Coronary artery (tissue), 2 donors: ENCODE measurements around the gene PARD3.

Source experiments
- DNase-seq: peaks from one replicate; pipeline ENCODE4 v3.0.0-alpha.2; 2017; ENCODE audit warnings: low spot score
- H3K27ac ChIP-seq, 2 donors: fragments of 200-600 bp; sonication (generic); one replicate each; pipeline ENCODE4 v1.5.1; 2016 to 2019
- H3K4me3 ChIP-seq: fragments of 200-600 bp; sonication (generic); 2 replicates; pipeline ENCODE4 v1.5.1; 2016; ENCODE audit warnings: mild to moderate bottlenecking, moderate library complexity
- TF ChIP-seq, protein P1 (sequence below): fragments of 200-600 bp; sonication (generic); IDR thresholded peaks from one replicate; pipeline ENCODE4 v1.5.1; 2019; ENCODE audit warnings: antibody characterized with exemption

Gene PARD3

DNA sequence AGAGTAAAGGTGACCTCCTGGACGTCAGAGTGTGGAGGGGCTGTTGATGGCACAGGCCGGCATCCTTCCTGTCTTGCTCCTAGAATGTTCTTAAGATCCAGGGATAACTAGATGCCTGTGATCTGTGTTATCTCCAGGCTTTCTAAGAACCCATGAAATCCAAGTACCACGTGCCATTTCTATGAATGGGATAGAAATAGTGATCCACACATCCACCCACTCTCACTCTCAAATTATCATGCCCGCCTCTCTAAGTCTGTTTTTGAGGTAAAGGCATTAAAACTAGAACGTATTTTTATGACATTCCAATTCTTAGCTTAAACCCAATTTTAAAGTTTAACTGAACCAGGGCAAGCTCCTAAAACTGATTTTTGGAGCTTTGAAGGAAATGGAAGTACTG is 622.5 kb downstream of the PARD3 start:
- Histone ChIP-seq H3K27ac (no peak overlapping the region), H3K4me3 (no peak overlapping the region)
- TF ChIP-seq, protein P1, sequence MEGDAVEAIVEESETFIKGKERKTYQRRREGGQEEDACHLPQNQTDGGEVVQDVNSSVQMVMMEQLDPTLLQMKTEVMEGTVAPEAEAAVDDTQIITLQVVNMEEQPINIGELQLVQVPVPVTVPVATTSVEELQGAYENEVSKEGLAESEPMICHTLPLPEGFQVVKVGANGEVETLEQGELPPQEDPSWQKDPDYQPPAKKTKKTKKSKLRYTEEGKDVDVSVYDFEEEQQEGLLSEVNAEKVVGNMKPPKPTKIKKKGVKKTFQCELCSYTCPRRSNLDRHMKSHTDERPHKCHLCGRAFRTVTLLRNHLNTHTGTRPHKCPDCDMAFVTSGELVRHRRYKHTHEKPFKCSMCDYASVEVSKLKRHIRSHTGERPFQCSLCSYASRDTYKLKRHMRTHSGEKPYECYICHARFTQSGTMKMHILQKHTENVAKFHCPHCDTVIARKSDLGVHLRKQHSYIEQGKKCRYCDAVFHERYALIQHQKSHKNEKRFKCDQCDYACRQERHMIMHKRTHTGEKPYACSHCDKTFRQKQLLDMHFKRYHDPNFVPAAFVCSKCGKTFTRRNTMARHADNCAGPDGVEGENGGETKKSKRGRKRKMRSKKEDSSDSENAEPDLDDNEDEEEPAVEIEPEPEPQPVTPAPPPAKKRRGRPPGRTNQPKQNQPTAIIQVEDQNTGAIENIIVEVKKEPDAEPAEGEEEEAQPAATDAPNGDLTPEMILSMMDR: no peak
- no peak for DNase-seq

DNA sequence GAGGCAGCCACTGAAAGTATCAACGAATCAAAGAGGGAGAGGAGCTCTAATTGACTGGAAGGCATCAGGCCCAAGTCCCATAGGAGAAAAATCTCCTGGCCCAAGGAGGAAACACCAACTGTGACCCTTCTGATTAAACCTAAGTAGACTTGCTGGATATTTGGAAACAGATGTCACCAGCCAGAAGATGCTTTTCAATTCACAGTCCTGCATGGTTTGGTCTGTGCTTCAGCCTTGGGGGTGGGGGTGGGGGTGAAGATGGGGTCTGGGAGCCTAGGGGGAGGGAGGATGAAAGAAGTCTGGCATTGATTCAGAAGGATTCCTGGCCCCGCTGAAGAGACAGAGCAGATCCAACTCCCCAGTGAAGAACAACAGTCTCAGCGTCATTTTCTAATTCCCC is 623.7 kb downstream of the PARD3 start:
- H3K4me3 ChIP-seq: no peak overlapping the region
- H3K27ac ChIP-seq: no peak overlapping the region
- TF ChIP-seq, protein P1: no peak
- no peak for DNase-seq

DNA sequence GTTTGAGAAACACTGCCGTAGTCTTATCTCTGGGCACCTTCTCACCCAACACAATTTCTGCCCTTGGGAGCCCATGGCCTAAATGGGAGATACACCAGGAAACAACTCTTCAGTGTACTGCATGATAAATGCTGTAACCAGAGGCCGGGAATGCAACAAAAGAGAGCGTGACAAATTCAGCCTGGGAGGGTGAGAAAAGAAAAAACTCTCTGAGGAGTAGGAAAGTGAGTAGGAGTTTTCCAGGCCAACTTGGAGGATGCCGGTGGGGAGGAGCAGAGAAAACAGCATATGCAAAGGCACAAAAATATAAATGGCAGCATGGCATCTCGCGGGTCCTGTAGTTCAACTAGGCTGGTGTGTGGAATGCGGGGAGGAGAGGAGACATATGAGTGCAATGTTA is 624.5 kb downstream of the PARD3 start:
- no peak overlapping the region for H3K27ac ChIP-seq
- DNase-seq: no peak
- TF ChIP-seq, protein P1: no peak
- H3K4me3 ChIP-seq: no peak overlapping the region

DNA sequence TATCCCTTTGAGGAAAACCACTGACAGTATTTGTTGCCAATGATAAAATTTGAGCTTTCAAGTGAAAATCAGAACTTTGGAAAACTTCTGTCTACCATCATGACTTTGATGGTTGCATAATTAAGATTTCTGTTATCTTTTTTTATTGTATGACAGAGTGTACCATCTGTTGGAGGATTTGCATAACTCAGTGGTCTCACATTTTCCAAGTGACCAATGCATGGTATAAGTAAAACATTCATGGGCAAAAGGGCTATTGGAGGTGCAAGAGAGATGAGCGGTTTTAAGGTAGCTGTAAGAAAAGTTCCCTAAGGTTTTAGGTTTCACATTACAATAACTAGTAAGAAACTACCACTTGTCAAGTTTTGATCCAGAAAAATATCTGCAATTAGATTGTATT is 625.3 kb downstream of the PARD3 start:
- Histone ChIP-seq H3K4me3 (no peak overlapping the region), H3K27ac (no peak overlapping the region)
- TF ChIP-seq, protein P1: no peak
- no peak for DNase-seq

DNA sequence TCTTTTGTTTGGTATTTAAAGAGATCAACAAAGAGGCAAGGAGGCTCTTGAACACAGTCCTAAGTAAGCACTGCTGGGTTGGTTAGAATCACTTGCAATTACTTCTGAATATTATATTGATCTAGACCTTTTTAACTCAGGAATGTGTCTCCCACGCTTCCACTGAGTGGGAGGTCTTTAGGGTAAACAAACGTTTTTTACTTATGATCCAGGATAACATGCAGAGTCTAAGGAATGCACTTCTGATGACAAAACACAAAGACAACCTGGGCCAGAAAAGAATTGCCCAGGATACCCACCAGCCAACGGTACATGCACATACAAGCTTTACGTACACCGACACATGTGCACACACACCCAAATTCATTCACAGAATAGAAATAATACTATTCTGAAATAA is 626.9 kb downstream of the PARD3 start:
- H3K4me3 ChIP-seq: no peak overlapping the region
- TF ChIP-seq, protein P1: no peak
- H3K27ac ChIP-seq: no peak overlapping the region
- no peak for DNase-seq

DNA sequence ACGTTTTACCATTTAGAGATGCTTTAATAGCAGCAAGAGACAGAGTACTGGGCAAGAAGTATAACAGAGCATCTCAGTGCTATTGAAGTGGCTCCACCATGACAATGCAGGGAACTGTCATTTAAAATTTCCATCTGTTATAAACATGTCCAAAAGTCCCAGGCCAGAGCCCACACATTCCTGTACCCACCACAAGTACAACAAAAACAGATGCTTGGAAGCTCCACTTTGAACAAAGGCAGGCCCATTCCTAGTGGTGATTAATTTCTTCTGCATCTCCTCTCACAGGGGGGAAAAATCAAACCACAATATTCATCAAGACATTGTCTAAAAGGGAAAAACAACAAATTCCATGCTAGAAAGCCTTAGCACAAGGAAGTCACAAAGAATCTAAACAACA is 627.9 kb downstream of the PARD3 start:
- H3K4me3 ChIP-seq: no peak overlapping the region
- no peak overlapping the region for H3K27ac ChIP-seq
- DNase-seq: no peak
- TF ChIP-seq, protein P1: no peak

DNA sequence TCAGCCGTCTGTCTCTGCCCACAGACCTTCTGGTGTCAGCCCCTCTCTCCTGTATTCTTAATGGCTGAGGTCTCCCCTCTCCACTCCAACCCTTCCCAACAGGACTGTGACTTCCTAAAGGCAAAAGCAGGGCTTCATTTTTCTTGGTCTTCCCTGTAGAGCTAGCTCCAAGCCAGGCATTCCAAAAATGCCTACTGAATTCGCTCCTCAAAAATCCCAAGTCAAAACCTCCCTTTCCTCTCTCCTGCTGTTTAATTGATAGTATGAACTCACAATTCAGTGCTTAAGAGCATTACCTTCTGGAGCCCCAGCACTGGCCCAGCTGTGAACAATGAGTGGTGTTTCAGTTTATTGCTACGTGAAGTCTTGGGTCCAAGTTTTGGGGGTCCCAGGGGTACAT is 628.4 kb downstream of the PARD3 start:
- no peak overlapping the region for H3K4me3 ChIP-seq
- no peak for DNase-seq
- no peak overlapping the region for H3K27ac ChIP-seq
- TF ChIP-seq, protein P1: no peak
